ENCODE results near the gene PEBP1. TPM values are rescaled to one million over a fixed set of nuclear protein-coding genes. Genes with fewer than 3 reads are reported as not detected.

PEBP1 gene
- total and polyA plus RNA-seq, 7 donors: 202 to 358 (median 270) TPM

DNA sequence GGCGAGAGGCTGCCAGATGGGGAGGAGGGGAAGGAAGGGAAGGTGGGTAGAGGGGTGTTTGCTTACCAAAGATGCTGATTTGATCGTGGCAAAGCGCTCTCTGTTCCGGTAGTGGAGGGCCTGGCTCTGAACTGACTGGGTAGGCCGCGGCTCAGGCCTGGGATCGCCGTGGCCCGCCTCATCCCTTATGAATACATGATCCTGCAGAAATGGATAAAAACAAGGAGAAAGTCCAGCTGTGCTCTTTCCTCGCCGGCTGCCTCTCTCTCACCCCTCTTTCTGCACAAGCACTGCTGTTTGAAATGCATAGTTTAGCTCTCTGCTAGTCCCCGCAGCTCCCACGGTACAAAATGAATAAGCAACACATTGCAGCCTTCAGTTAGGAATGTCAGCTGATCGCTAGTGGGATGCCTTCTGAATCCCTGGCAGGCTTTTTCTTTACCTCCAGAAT is 53.8 kb downstream of the PEBP1 start:
- peak; percentile 65 for DNase-seq
- no peaks in the 10 kb centered on the region for H3K27me3 ChIP-seq
- peak overlapping the region; percentile 79 to 85 (median 82) for H3K27ac ChIP-seq
- no peak for TF ChIP-seq EP300 (IDR thresholded peaks at IDR 0.05)
- peak in 1 of 4 donors; percentile 22 for TF ChIP-seq POLR2AphosphoS5 (IDR thresholded peaks at IDR 0.05)
- H3K36me3 ChIP-seq: no peaks in the 10 kb centered on the region
- intact Hi-C loops (cut with DNase I): loop anchor here (2.0 to 5.0 kb wide), 3 partner anchors 52 to 183 kb away; partner anchors contain the start of genes PEBP1, TAOK3 and WSB2
- no peaks in the 10 kb centered on the region for H3K9me3 ChIP-seq
- H3K4me1 ChIP-seq: peaks cover 0 to 39% (median 19%) of the 10 kb centered on the region in 4 donors
- 71 to 90% methylated on average over 14 of the region's 14 CpGs for WGBS, 2 donors
- peak overlapping the region; percentile 18 to 50 (median 45) for H3K4me3 ChIP-seq

DNA sequence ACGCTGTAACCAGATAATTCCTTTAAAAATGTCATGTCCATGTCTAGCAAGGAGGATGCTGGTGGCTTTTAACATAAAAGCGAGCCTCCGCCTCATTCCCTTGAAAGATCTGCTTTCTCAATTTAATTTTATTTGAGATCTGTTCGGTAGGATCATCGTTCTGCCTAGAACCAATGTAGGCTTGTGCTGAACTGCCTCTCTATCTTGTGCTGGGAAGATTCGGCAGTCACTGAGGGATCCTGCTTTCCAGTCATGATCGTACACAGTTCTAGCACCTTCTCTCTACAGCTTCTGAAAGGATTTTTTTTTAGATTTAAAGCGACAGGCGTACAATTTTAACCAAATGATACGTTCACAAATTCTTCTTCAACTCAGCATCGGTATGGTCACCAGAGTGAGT is 54.3 kb downstream of the PEBP1 start:
- no peak for DNase-seq
- no peaks in the 10 kb centered on the region for H3K9me3 ChIP-seq
- TF ChIP-seq POLR2AphosphoS5 (IDR thresholded peaks at IDR 0.05) (no peak), POLR2A (IDR thresholded peaks at IDR 0.05) (no peak), EP300 (IDR thresholded peaks at IDR 0.05) (no peak)
- TF ChIP-seq, protein P1, sequence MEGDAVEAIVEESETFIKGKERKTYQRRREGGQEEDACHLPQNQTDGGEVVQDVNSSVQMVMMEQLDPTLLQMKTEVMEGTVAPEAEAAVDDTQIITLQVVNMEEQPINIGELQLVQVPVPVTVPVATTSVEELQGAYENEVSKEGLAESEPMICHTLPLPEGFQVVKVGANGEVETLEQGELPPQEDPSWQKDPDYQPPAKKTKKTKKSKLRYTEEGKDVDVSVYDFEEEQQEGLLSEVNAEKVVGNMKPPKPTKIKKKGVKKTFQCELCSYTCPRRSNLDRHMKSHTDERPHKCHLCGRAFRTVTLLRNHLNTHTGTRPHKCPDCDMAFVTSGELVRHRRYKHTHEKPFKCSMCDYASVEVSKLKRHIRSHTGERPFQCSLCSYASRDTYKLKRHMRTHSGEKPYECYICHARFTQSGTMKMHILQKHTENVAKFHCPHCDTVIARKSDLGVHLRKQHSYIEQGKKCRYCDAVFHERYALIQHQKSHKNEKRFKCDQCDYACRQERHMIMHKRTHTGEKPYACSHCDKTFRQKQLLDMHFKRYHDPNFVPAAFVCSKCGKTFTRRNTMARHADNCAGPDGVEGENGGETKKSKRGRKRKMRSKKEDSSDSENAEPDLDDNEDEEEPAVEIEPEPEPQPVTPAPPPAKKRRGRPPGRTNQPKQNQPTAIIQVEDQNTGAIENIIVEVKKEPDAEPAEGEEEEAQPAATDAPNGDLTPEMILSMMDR (IDR thresholded peaks at IDR 0.05): no peak
- intact Hi-C loops (cut with DNase I): no loop called here
- H3K27me3 ChIP-seq: no peaks in the 10 kb centered on the region
- H3K4me1 ChIP-seq: peaks cover 0 to 39% (median 19%) of the 10 kb centered on the region in 4 donors
- WGBS, 2 donors: 75 to 83% methylated on average over 11 of the region's 11 CpGs
- no peaks in the 10 kb centered on the region for H3K36me3 ChIP-seq
- H3K4me3 ChIP-seq: peak overlapping the region; percentile 18 to 50 (median 45)
- peak overlapping the region; percentile 79 to 85 (median 82) for H3K27ac ChIP-seq

DNA sequence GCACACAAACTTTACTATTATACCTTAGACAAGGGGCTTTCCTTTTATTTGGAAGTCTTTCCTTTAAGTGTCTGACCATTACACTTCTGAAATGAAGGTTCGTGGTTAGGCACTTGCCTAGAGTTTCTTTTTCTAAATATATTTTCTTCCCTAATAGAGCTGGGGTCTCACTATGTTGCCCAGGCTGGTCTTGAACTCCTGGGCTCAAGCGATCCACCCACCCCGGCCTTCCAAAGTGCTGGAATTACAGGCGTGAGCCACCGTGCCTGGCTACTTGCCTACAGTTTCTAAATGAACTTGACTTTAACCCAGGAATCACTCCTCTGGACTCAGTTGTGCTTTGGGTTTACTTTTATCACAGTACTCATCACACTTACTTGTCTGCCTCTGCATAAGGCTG is 57.6 kb downstream of the PEBP1 start:
- intact Hi-C loops (cut with DNase I): no loop called here
- 80 to 88% methylated on average over 5 of the region's 5 CpGs for WGBS, 2 donors
- peaks cover 0 to 14% (median 8%) of the 10 kb centered on the region in 4 donors for H3K4me1 ChIP-seq

DNA sequence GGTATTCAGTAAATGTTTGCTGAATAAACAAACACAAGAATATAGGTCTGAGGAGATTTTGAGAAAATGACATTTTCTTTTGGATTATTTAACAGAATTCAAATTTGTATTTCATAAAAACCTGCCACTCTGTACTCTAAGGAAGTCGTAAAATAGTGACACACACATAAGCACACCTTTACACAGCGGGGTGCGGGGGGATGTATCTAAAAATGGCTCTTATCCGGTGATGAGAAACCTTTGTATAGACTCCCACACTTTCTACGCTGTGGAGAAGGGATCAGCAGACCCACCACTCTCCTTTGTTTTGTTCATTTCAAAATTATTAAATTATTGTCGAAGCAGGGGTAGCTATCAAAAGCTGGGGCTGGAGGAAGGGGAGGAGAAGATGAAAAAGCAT is 58.0 kb downstream of the PEBP1 start:
- no peak overlapping the region for H3K27ac ChIP-seq
- WGBS, 2 donors: 92 to 95% methylated on average over 6 of the region's 6 CpGs
- H3K4me3 ChIP-seq: no peak overlapping the region
- peaks cover 0 to 18% (median 3%) of the 10 kb centered on the region in 4 donors for H3K36me3 ChIP-seq
- intact Hi-C loops (cut with DNase I): no loop called here
- no peaks in the 10 kb centered on the region for H3K27me3 ChIP-seq
- H3K4me1 ChIP-seq: peaks cover 0 to 10% (median 4%) of the 10 kb centered on the region in 4 donors
- TF ChIP-seq, protein P1 (IDR thresholded peaks at IDR 0.05): no peak
- TF ChIP-seq POLR2AphosphoS5 (IDR thresholded peaks at IDR 0.05) (no peak), EP300 (IDR thresholded peaks at IDR 0.05) (no peak)
- H3K9me3 ChIP-seq: no peaks in the 10 kb centered on the region
- no peak for DNase-seq

More for the DNA sequence above, 57.6 kb downstream of the PEBP1 start:
- H3K9me3 ChIP-seq: no peaks in the 10 kb centered on the region
- no peaks in the 10 kb centered on the region for H3K27me3 ChIP-seq
- H3K27ac ChIP-seq: no peak overlapping the region
- peaks cover 0 to 13% (median under 1%) of the 10 kb centered on the region in 4 donors for H3K36me3 ChIP-seq
- TF ChIP-seq, protein P1 (IDR thresholded peaks at IDR 0.05): no peak
- TF ChIP-seq POLR2AphosphoS5 (IDR thresholded peaks at IDR 0.05): no peak
- TF ChIP-seq POLR2A (IDR thresholded peaks at IDR 0.05): no peak
- no peak for TF ChIP-seq EP300 (IDR thresholded peaks at IDR 0.05)
- H3K4me3 ChIP-seq: no peak overlapping the region
- no peak for DNase-seq

Other genes with a start within 250 kb of the PEBP1 start
- 1 to 10 TPM in 1 of 4 donors, under 1 TPM in 3; under 0.01 to 1.1 (median 0.38) TPM for gene KSR2, start 167.1 kb upstream of the PEBP1 start, total RNA-seq
- gene KSR2, start 167.1 kb upstream of the PEBP1 start, polyA plus RNA-seq: under 1 TPM; under 0.01 to 0.58 (median 0.46) TPM
- gene RFC5, start 119.4 kb upstream of the PEBP1 start, total RNA-seq: 10 to 100 TPM in 2 of 4 donors, 1 to 10 TPM in 2; 6.9 to 12.7 (median 9.7) TPM
- gene RFC5, start 119.4 kb upstream of the PEBP1 start, polyA plus RNA-seq: 10 to 100 TPM in 2 of 3 donors, 1 to 10 TPM in 1; 9.5 to 15.1 (median 12.0) TPM
- 10 to 100 TPM; 50.2 to 64.0 (median 55.6) TPM for gene WSB2, start 74.9 kb upstream of the PEBP1 start, total RNA-seq
- 100 to 1,000 TPM in 2 of 3 donors, 10 to 100 TPM in 1; 58.9 to 160 (median 105) TPM for gene WSB2, start 74.9 kb upstream of the PEBP1 start, polyA plus RNA-seq
- gene VSIG10, start 32.1 kb upstream of the PEBP1 start, total RNA-seq: 10 to 100 TPM; 22.2 to 31.1 (median 23.5) TPM
- gene VSIG10, start 32.1 kb upstream of the PEBP1 start, polyA plus RNA-seq: 10 to 100 TPM; 28.5 to 59.9 (median 34.2) TPM
- gene TAOK3, start 236.8 kb downstream of the PEBP1 start, total RNA-seq: 10 to 100 TPM; 18.9 to 66.2 (median 31.6) TPM
- gene TAOK3, start 236.8 kb downstream of the PEBP1 start, polyA plus RNA-seq: 10 to 100 TPM; 23.4 to 31.0 (median 29.4) TPM
- 10 to 100 TPM; 54.2 to 80.3 (median 69.0) TPM for gene SUDS3, start 240.4 kb downstream of the PEBP1 start, total RNA-seq
- gene SUDS3, start 240.4 kb downstream of the PEBP1 start, polyA plus RNA-seq: 10 to 100 TPM; 15.6 to 22.9 (median 21.0) TPM

Measured in sigmoid colon (tissue), 7 donors.